ENCODE data around the gene TBC1D5. TPM values are rescaled to one million over a fixed set of nuclear protein-coding genes. Genes with fewer than 3 reads are reported as not detected.
"Not testable (repeated sequence)": the region's sequence is repeated elsewhere in the genome, so short reads cannot be mapped to it uniquely, and the experiment has no call there.

The TBC1D5 gene
- total RNA-seq, 3 donors from 2014 or later, result 33.1 to 56.1 (median 44.1) TPM

DNA sequence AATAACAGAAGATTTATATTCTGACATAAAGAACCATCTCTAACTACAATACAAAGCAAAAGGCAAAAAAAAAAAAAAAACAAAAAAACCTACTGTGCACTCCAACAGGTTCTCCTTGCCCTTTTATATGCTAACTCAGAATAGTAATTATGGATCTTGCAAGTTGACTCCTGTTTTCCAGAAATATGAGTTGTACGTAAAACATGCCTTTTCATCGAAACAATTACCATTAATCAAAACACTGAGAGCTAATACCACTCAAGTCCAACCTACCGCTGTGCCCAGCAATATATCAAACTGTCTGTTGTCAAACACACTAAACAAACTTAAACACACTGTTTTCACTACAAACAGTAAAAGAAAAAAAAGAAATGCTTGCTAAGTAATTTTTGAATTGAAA lies 389.8 kb downstream of the TBC1D5 start:
- ATAC-seq (no peak), DNase-seq (no peak)
- TF ChIP-seq, protein P1, sequence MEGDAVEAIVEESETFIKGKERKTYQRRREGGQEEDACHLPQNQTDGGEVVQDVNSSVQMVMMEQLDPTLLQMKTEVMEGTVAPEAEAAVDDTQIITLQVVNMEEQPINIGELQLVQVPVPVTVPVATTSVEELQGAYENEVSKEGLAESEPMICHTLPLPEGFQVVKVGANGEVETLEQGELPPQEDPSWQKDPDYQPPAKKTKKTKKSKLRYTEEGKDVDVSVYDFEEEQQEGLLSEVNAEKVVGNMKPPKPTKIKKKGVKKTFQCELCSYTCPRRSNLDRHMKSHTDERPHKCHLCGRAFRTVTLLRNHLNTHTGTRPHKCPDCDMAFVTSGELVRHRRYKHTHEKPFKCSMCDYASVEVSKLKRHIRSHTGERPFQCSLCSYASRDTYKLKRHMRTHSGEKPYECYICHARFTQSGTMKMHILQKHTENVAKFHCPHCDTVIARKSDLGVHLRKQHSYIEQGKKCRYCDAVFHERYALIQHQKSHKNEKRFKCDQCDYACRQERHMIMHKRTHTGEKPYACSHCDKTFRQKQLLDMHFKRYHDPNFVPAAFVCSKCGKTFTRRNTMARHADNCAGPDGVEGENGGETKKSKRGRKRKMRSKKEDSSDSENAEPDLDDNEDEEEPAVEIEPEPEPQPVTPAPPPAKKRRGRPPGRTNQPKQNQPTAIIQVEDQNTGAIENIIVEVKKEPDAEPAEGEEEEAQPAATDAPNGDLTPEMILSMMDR (IDR thresholded peaks at IDR 0.05), result no peak
- Histone ChIP-seq H3K4me3 (no peak overlapping the region), H3K36me3 (ENCODE audit: low read depth) (no peaks in the 10 kb centered on the region), H3K9me3 (no peaks in the 10 kb centered on the region), H3K4me1 (ENCODE audit: low read depth) (no peaks in the 10 kb centered on the region)
- intact Hi-C loops (cut with DNase I, micrococcal nuclease), result no loop called here

DNA sequence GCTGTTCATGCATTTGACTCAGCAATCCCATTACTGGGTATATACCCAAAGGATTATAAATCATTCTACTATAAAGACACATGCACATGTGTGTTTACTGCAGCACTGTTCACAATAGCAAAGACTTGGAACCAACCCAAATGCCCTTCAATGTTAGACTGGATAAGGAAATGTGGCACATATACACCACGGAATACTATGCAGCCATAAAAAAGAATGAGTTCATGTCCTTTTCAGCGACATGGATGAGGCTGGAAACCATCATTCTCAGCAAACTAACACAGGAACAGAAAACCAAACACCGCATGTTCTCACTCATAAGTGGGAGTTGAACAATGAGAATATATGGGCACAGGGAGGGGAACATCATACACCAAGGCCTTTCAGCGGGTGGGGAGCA lies 391.2 kb downstream of the TBC1D5 start:
- H3K9me3 ChIP-seq; ATAC-seq; DNase-seq; H3K4me3 ChIP-seq; intact Hi-C loops (cut with DNase I, micrococcal nuclease); H3K36me3 ChIP-seq (ENCODE audit: low read depth); H3K4me1 ChIP-seq (ENCODE audit: low read depth): not testable (repeated sequence)

DNA sequence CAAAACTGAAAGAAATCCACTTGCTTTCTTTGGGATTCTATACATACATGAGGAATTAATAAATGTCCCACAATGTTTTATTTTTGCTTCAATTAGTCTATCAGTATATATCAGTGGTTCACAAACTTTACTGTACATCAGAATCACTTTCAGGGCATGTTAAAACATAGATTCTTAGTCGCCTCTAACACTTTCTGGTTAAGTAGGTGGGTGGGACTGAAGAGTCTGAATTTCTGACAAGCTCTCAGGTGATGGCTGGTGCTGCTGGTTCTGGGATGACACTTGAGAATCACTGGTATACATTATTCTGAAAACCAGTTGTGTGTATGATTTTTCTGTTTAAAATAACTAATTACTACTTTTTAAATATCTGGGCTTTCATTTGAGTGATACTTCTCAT lies 393.3 kb downstream of the TBC1D5 start:
- TF ChIP-seq, protein P1 (IDR thresholded peaks at IDR 0.05), result no peak
- H3K4me3 ChIP-seq, result no peak overlapping the region
- intact Hi-C loops (cut with DNase I, micrococcal nuclease), result no loop called here

DNA sequence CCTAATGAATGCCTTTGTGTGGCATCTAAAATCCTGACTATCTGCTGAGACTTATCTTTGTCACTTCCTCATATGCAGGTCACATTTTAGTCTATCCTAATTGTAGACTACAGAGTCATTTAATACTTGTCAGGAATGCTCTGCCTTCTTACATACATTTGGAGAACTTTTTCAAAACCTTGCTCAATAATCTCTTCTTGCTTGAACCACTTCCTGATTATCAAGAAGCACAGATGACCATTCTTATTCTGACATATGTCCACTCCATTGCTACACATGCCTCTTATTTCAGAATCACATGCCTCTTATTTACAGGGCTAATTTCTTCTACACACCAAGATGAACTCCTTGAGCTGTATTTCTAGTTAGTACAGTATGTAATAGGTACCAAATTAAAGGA lies 400.3 kb downstream of the TBC1D5 start:
- Histone ChIP-seq H3K4me3 (no peak overlapping the region), H3K36me3 (ENCODE audit: low read depth) (no peaks in the 10 kb centered on the region), H3K4me1 (ENCODE audit: low read depth) (no peaks in the 10 kb centered on the region), H3K9me3 (no peaks in the 10 kb centered on the region)
- TF ChIP-seq, protein P1 (IDR thresholded peaks at IDR 0.05), result no peak
- intact Hi-C loops (cut with DNase I, micrococcal nuclease), result no loop called here
- DNase-seq (no peak), ATAC-seq (no peak)

More for the DNA sequence above, 393.3 kb downstream of the TBC1D5 start:
- Histone ChIP-seq H3K36me3 (ENCODE audit: low read depth) (no peaks in the 10 kb centered on the region), H3K9me3 (no peaks in the 10 kb centered on the region), H3K4me1 (ENCODE audit: low read depth) (no peaks in the 10 kb centered on the region)
- ATAC-seq (no peak), DNase-seq (no peak)

DNA sequence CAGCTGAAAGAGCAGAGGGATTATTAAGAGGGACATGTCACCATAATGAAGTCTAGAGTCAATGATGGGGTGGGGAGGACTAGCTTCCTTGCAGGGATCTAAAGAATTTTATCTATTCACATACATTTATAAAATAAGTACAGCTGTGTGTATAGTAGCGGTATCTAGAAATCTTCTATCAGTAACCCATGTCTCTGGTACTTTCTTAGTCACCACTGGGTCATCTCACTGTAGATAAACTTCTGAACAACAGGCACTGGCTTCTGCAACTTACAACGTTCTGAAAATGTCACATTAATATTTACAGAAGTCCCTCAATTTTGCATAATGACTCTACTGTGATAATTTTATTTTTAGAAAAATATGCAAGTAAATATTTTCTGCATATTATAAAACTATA lies 401.7 kb downstream of the TBC1D5 start:
- Histone ChIP-seq H3K9me3 (no peaks in the 10 kb centered on the region), H3K36me3 (ENCODE audit: low read depth) (no peaks in the 10 kb centered on the region), H3K4me1 (ENCODE audit: low read depth) (no peaks in the 10 kb centered on the region), H3K4me3 (no peak overlapping the region)
- TF ChIP-seq, protein P1 (IDR thresholded peaks at IDR 0.05), result no peak
- ATAC-seq (no peak), DNase-seq (no peak)
- intact Hi-C loops (cut with DNase I, micrococcal nuclease), result no loop called here

DNA sequence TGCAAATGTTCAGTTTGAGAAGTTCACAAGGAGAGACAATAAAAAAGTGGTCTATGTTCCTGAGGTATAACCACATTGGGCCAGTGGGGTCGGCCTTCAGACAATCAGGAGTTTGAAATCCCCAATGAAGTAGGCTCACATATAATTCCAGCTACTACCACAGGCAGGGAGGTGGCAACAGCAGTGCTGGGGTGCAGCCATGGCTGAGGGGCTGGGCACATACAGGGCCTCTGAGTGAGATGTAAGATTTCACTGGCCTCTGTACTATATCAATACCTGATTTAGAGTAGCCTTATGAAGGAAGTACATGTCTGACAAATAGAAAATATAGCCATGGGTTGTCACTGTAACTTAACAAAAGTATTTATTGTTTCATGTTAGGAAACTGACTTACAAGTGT lies 402.2 kb downstream of the TBC1D5 start:
- ATAC-seq (no peak), DNase-seq (no peak)
- intact Hi-C loops (cut with DNase I, micrococcal nuclease), result no loop called here

More for the DNA sequence above, 402.2 kb downstream of the TBC1D5 start:
- H3K36me3 ChIP-seq (ENCODE audit: low read depth), result no peaks in the 10 kb centered on the region
- H3K9me3 ChIP-seq, result no peaks in the 10 kb centered on the region
- H3K4me1 ChIP-seq (ENCODE audit: low read depth), result no peaks in the 10 kb centered on the region
- TF ChIP-seq, protein P1 (IDR thresholded peaks at IDR 0.05), result no peak
- H3K4me3 ChIP-seq, result no peak overlapping the region

Measured in mucosa of descending colon (tissue), 3 donors.